Activated CD4-positive, alpha-beta T cell treated with anti-CD3 and anti-CD28 coated beads, Interleukin-2, amount 10 ng/mL, durations not matched to agents 7 days and 5 days (primary cell): ENCODE measurements around the gene GAK. TPM values are rescaled to one million over a fixed set of nuclear protein-coding genes. Genes with fewer than 3 reads are reported as not detected.

Experiments
- CTCF ChIA-PET: fragments of 350-600 bp; sonication (Branson Sonifier 250); formaldehyde crosslinking; loops from one replicate; lab custom pipeline; 2021; ENCODE audit warnings: antibody characterized with exemption; lab: Charles Lee
- POLR2A ChIA-PET: fragments of 350-600 bp; sonication (Branson Sonifier 250); formaldehyde crosslinking; loops from one replicate; lab custom pipeline; 2021; ENCODE audit warnings: antibody characterized with exemption; lab: Charles Lee
- DNase-seq: peaks from one replicate; pipeline ENCODE4 v3.0.0-alpha.2; 2020
- H3K27ac Mint-ChIP-seq: one replicate; pipeline ENCODE4 v1.8.0; 2021; ENCODE audit warnings: mild to moderate bottlenecking, moderate library complexity, mixed read lengths
- H3K27me3 Mint-ChIP-seq: one replicate; pipeline ENCODE4 v1.8.0; 2021; ENCODE audit warnings: mixed read lengths
- H3K36me3 Mint-ChIP-seq: one replicate; pipeline ENCODE4 v1.8.0; 2021; ENCODE audit warnings: low read depth, mixed read lengths
- H3K4me1 Mint-ChIP-seq: one replicate; pipeline ENCODE4 v1.8.0; 2021; ENCODE audit warnings: mixed read lengths
- H3K4me3 Mint-ChIP-seq: one replicate; pipeline ENCODE4 v1.8.0; 2021; ENCODE audit warnings: mild to moderate bottlenecking, moderate library complexity, mixed read lengths
- H3K9me3 Mint-ChIP-seq: one replicate; pipeline ENCODE4 v1.8.0; 2021; ENCODE audit warnings: mixed read lengths
- total RNA-seq, 2 experiments: library from RNA; stranded (reverse); gene quantifications; one replicate each; pipeline ENCODE4 v1.2.3, GENCODE V29; 2021

GAK gene
- total RNA-seq, 2 experiments from 2014 or later = 133 to 148 TPM

- no peak for DNase-seq
- Mint-ChIP-seq H3K4me3 (no peak overlapping the region), H3K27me3 (peaks cover 16% of the 10 kb centered on the region), H3K4me1 (peaks cover 13% of the 10 kb centered on the region), H3K36me3 (no peaks in the 10 kb centered on the region), H3K9me3 (peaks cover 5% of the 10 kb centered on the region), H3K27ac (no peak overlapping the region)
- ChIA-PET POLR2A (no interaction called here), CTCF (no interaction called here)
Observed at GRCh38 chr4:803884-804283, 128.2 kb downstream of the GAK start.

- H3K9me3 Mint-ChIP-seq = peaks cover 5% of the 10 kb centered on the region
- H3K27ac Mint-ChIP-seq = no peak overlapping the region
- H3K27me3 Mint-ChIP-seq = peaks cover 16% of the 10 kb centered on the region
- H3K4me1 Mint-ChIP-seq = peaks cover 19% of the 10 kb centered on the region
- ChIA-PET POLR2A (no interaction called here), CTCF (no interaction called here)
- no peak for DNase-seq
- H3K36me3 Mint-ChIP-seq = no peaks in the 10 kb centered on the region
- no peak overlapping the region for H3K4me3 Mint-ChIP-seq
Observed at GRCh38 chr4:801436-802124, 130.5 kb downstream of the GAK start.

Other genes with a start within 250 kb of the GAK start
- gene SLC49A3, start 243.2 kb downstream of the GAK start, total RNA-seq = under 1 TPM in 1 of 2 experiments, not detected in 1; 0.35 TPM
- gene PCGF3, start 226.5 kb downstream of the GAK start, total RNA-seq = 10 to 100 TPM; 34.9 to 36.8 TPM
- under 1 TPM; 0.17 to 0.42 TPM for gene CPLX1, start 106.2 kb downstream of the GAK start, total RNA-seq
- gene TMEM175, start 144 bp upstream of the GAK start, total RNA-seq = 10 to 100 TPM; 38.6 to 51.7 TPM
- 10 to 100 TPM; 20.5 to 21.3 TPM for gene DGKQ, start 41.3 kb upstream of the GAK start, total RNA-seq
- 10 to 100 TPM; 35.0 to 43.3 TPM for gene IDUA, start 54.7 kb upstream of the GAK start, total RNA-seq
- under 1 TPM; 0.17 to 0.48 TPM for gene SLC26A1, start 61.1 kb upstream of the GAK start, total RNA-seq
- gene FGFRL1, start 79.3 kb upstream of the GAK start, total RNA-seq = 10 to 100 TPM; 10.5 to 10.6 TPM
- 1 to 10 TPM; 3.2 to 3.5 TPM for gene RNF212, start 181.2 kb upstream of the GAK start, total RNA-seq
- gene SPON2, start 240.3 kb upstream of the GAK start, total RNA-seq = 10 to 100 TPM; 21.5 to 28.3 TPM